Parathyroid adenoma (tissue), 2 donors: Measurements from ENCODE around the gene LACTB.

ENCODE experiments used
- H2AFZ ChIP-seq: fragments of 300-600 bp; sonication (generic); one replicate; pipeline ENCODE4 v1.7.0; 2017; ENCODE audit warnings: antibody characterized with exemption, mild to moderate bottlenecking
- H3K27ac ChIP-seq: fragments of 300-600 bp; sonication (generic); one replicate; pipeline ENCODE4 v1.7.0; 2017
- H3K27me3 ChIP-seq: fragments of 300-600 bp; sonication (generic); one replicate; pipeline ENCODE4 v1.7.0; 2017; ENCODE audit warnings: low read length; ENCODE audit not compliant: control insufficient read depth, insufficient read depth
- H3K36me3 ChIP-seq: fragments of 300-600 bp; sonication (generic); one replicate; pipeline ENCODE4 v1.7.0; 2017; ENCODE audit warnings: low read length; ENCODE audit not compliant: control insufficient read depth, insufficient read depth
- H3K4me1 ChIP-seq: fragments of 300-600 bp; sonication (generic); one replicate; pipeline ENCODE4 v1.7.0; 2017; ENCODE audit warnings: control low read depth
- H3K4me2 ChIP-seq: fragments of 300-600 bp; sonication (generic); one replicate; pipeline ENCODE4 v1.7.0; 2017; ENCODE audit warnings: low read length
- H3K4me3 ChIP-seq: fragments of 300-600 bp; sonication (generic); one replicate; pipeline ENCODE4 v1.7.0; 2017; ENCODE audit warnings: low read depth, low read length
- H3K79me2 ChIP-seq: fragments of 300-600 bp; sonication (generic); one replicate; pipeline ENCODE4 v1.7.0; 2017; ENCODE audit warnings: control low read depth
- H3K9ac ChIP-seq: fragments of 300-600 bp; sonication (generic); one replicate; pipeline ENCODE4 v1.7.0; 2017; ENCODE audit warnings: mild to moderate bottlenecking
- H3K9me3 ChIP-seq: fragments of 300-600 bp; sonication (generic); one replicate; pipeline ENCODE4 v1.7.0; 2017; ENCODE audit warnings: low read length; ENCODE audit not compliant: control insufficient read depth
- CTCF ChIP-seq: fragments of 300-600 bp; sonication (generic); IDR thresholded peaks from one replicate; pipeline ENCODE4 v1.7.0; 2017; ENCODE audit warnings: antibody characterized with exemption, mild to moderate bottlenecking
- donor health status: primary hyperparathyroidism.

LACTB gene

GRCh38 chr15:63110428-63111026 lies 11.1 kb upstream of the LACTB start:
- H3K9me3 ChIP-seq: no peaks in the 10 kb centered on the region
- H3K27me3 ChIP-seq: no peaks in the 10 kb centered on the region

GRCh38 chr15:63111481-63111880 lies 10.2 kb upstream of the LACTB start:
- TF ChIP-seq CTCF: no peak
- Histone ChIP-seq H3K27me3 (no peaks in the 10 kb centered on the region), H3K9ac (no peak overlapping the region), H3K4me2 (no peak overlapping the region), H3K79me2 (no peaks in the 10 kb centered on the region), H3K4me1 (no peaks in the 10 kb centered on the region), H3K4me3 (no peak overlapping the region), H2AFZ (no peak overlapping the region), H3K27ac (no peak overlapping the region), H3K9me3 (no peaks in the 10 kb centered on the region), H3K36me3 (no peaks in the 10 kb centered on the region)

More at GRCh38 chr15:63110428-63111026, 11.1 kb upstream of the LACTB start:
- Histone ChIP-seq H3K4me1 (no peaks in the 10 kb centered on the region), H3K27ac (no peak overlapping the region), H3K4me3 (no peak overlapping the region), H3K4me2 (no peak overlapping the region), H3K9ac (no peak overlapping the region), H3K79me2 (no peaks in the 10 kb centered on the region), H2AFZ (no peak overlapping the region), H3K36me3 (no peaks in the 10 kb centered on the region)
- TF ChIP-seq CTCF: no peak

GRCh38 chr15:63112871-63113270 lies 8.8 kb upstream of the LACTB start:
- no peak overlapping the region for H3K27ac ChIP-seq
- H3K27me3 ChIP-seq: no peaks in the 10 kb centered on the region
- no peak overlapping the region for H3K4me2 ChIP-seq
- TF ChIP-seq CTCF: no peak
- no peaks in the 10 kb centered on the region for H3K36me3 ChIP-seq
- H2AFZ ChIP-seq: no peak overlapping the region
- H3K79me2 ChIP-seq: no peaks in the 10 kb centered on the region
- H3K9ac ChIP-seq: no peak overlapping the region
- no peaks in the 10 kb centered on the region for H3K9me3 ChIP-seq
- H3K4me3 ChIP-seq: no peak overlapping the region
- no peaks in the 10 kb centered on the region for H3K4me1 ChIP-seq

- Histone ChIP-seq H3K36me3 (no peaks in the 10 kb centered on the region), H3K4me1 (no peaks in the 10 kb centered on the region), H3K9ac (no peak overlapping the region), H3K4me2 (no peak overlapping the region), H2AFZ (no peak overlapping the region), H3K27ac (no peak overlapping the region), H3K79me2 (no peaks in the 10 kb centered on the region), H3K9me3 (no peaks in the 10 kb centered on the region), H3K27me3 (no peaks in the 10 kb centered on the region), H3K4me3 (no peak overlapping the region)
- TF ChIP-seq CTCF: no peak
Measured at GRCh38 chr15:63114465-63114864, 7.2 kb upstream of the LACTB start.

- H3K4me1 ChIP-seq: no peaks in the 10 kb centered on the region
- no peaks in the 10 kb centered on the region for H3K9me3 ChIP-seq
Measured at GRCh38 chr15:63118854-63119253, 2.8 kb upstream of the LACTB start.

More at GRCh38 chr15:63118854-63119253, 2.8 kb upstream of the LACTB start:
- no peaks in the 10 kb centered on the region for H3K27me3 ChIP-seq
- no peak overlapping the region for H3K9ac ChIP-seq
- H3K79me2 ChIP-seq: no peaks in the 10 kb centered on the region
- H3K4me3 ChIP-seq: no peak overlapping the region
- no peak overlapping the region for H3K27ac ChIP-seq
- no peak for TF ChIP-seq CTCF
- no peak overlapping the region for H3K4me2 ChIP-seq
- no peaks in the 10 kb centered on the region for H3K36me3 ChIP-seq
- H2AFZ ChIP-seq: no peak overlapping the region
